HEK293 (cell line): ENCODE data around the gene SLC25A38.
A peak's percentile ranks its signal among the peaks of the same experiment; 100 is the strongest.

Experiments used
- BCL11A ChIP-seq: fragments of 450-650 bp; formaldehyde crosslinking; IDR thresholded peaks from 2 replicates; pipeline ENCODE4 v1.5.1; 2016; ENCODE audit warnings: low read depth, missing biosample characterization, missing genetic modification characterization
- BCL11B ChIP-seq: fragments of 450-650 bp; formaldehyde crosslinking; IDR thresholded peaks from 2 replicates; pipeline ENCODE4 v1.5.1; 2016; ENCODE audit warnings: low read depth, missing biosample characterization, missing genetic modification characterization
- BCL6B ChIP-seq: fragments of 450-650 bp; formaldehyde crosslinking; IDR thresholded peaks from 2 replicates; pipeline ENCODE4 v1.5.1; 2017; ENCODE audit warnings: missing biosample characterization, missing genetic modification characterization
- GFI1B ChIP-seq: fragments of 450-650 bp; formaldehyde crosslinking; IDR thresholded peaks from 2 replicates; pipeline ENCODE4 v1.5.1; 2016; ENCODE audit warnings: missing biosample characterization, missing genetic modification characterization
- KLF17 ChIP-seq: fragments of 450-650 bp; formaldehyde crosslinking; IDR thresholded peaks from 2 replicates; pipeline ENCODE4 v1.5.1; 2016; ENCODE audit warnings: missing biosample characterization, missing genetic modification characterization
- SALL2 ChIP-seq: fragments of 450-650 bp; formaldehyde crosslinking; IDR thresholded peaks from 2 replicates; pipeline ENCODE4 v1.5.0; 2017; ENCODE audit warnings: missing biosample characterization, mild to moderate bottlenecking, missing genetic modification characterization, borderline replicate concordance
- SP7 ChIP-seq: fragments of 450-650 bp; formaldehyde crosslinking; IDR thresholded peaks from 2 replicates; pipeline ENCODE4 v1.5.1; 2016; ENCODE audit warnings: missing biosample characterization, missing genetic modification characterization
- TCF7L2 ChIP-seq: IDR thresholded peaks from 2 replicates; pipeline ENCODE4 v1.6.1; 2011; ENCODE audit warnings: low read depth, mild to moderate bottlenecking, inconsistent platforms, low read length, moderate library complexity, borderline replicate concordance
- YY1 ChIP-seq: fragments of 450-650 bp; formaldehyde crosslinking; IDR thresholded peaks from 2 replicates; pipeline ENCODE4 v1.5.1; 2018; ENCODE audit warnings: missing biosample characterization, missing genetic modification characterization
- ZBTB1 ChIP-seq: fragments of 450-650 bp; formaldehyde crosslinking; IDR thresholded peaks from 2 replicates; pipeline ENCODE4 v1.5.1; 2016; ENCODE audit warnings: missing biosample characterization, missing genetic modification characterization
- ZBTB21 ChIP-seq: fragments of 450-650 bp; formaldehyde crosslinking; IDR thresholded peaks from 2 replicates; pipeline ENCODE4 v1.5.1; 2017; ENCODE audit warnings: missing biosample characterization, missing genetic modification characterization
- ZBTB8A ChIP-seq: fragments of 450-650 bp; formaldehyde crosslinking; IDR thresholded peaks from 2 replicates; pipeline ENCODE4 v1.5.1; 2016; ENCODE audit warnings: missing biosample characterization, missing genetic modification characterization
- ZNF112 ChIP-seq: fragments of 450-650 bp; formaldehyde crosslinking; IDR thresholded peaks from 2 replicates; pipeline ENCODE4 v1.5.0; 2017; ENCODE audit warnings: missing biosample characterization, missing genetic modification characterization
- ZNF132 ChIP-seq: fragments of 450-650 bp; formaldehyde crosslinking; IDR thresholded peaks from 2 replicates; pipeline ENCODE4 v1.5.1; 2017; ENCODE audit warnings: missing biosample characterization, missing genetic modification characterization, borderline replicate concordance
- ZNF311 ChIP-seq: fragments of 450-650 bp; formaldehyde crosslinking; IDR thresholded peaks from 2 replicates; pipeline ENCODE4 v1.5.1; 2017; ENCODE audit warnings: missing biosample characterization, missing genetic modification characterization, borderline replicate concordance
- ZNF426 ChIP-seq: fragments of 450-650 bp; formaldehyde crosslinking; IDR thresholded peaks from 2 replicates; pipeline ENCODE4 v1.5.1; 2017; ENCODE audit warnings: missing biosample characterization, missing genetic modification characterization, mild to moderate bottlenecking, inconsistent platforms, moderate library complexity
- ZNF555 ChIP-seq: fragments of 450-650 bp; formaldehyde crosslinking; conservative IDR thresholded peaks from 2 replicates; pipeline ENCODE4 v1.5.1; 2017; ENCODE audit warnings: missing biosample characterization, mild to moderate bottlenecking, missing genetic modification characterization, inconsistent platforms
- ZNF621 ChIP-seq: fragments of 450-650 bp; formaldehyde crosslinking; IDR thresholded peaks from 2 replicates; pipeline ENCODE4 v1.5.1; 2017; ENCODE audit warnings: missing biosample characterization, missing genetic modification characterization
- ZNF626 ChIP-seq: fragments of 450-650 bp; sonication (Bioruptor Pico); formaldehyde crosslinking; IDR thresholded peaks from 2 replicates; pipeline ENCODE4 v1.5.1; 2018; ENCODE audit warnings: missing biosample characterization, missing genetic modification characterization, inconsistent platforms
- ZNF639 ChIP-seq: fragments of 450-650 bp; formaldehyde crosslinking; IDR thresholded peaks from 2 replicates; pipeline ENCODE4 v1.5.1; 2016; ENCODE audit warnings: missing biosample characterization, missing genetic modification characterization
- ZNF658 ChIP-seq: fragments of 450-650 bp; formaldehyde crosslinking; IDR thresholded peaks from 2 replicates; pipeline ENCODE4; 2016; ENCODE audit warnings: missing biosample characterization, missing genetic modification characterization
- ZNF660 ChIP-seq: fragments of 450-650 bp; IDR thresholded peaks from 2 replicates; pipeline ENCODE4 v1.5.1; 2018; ENCODE audit warnings: missing biosample characterization, mild to moderate bottlenecking, missing genetic modification characterization
- ZNF792 ChIP-seq: fragments of 450-650 bp; formaldehyde crosslinking; IDR thresholded peaks from 2 replicates; pipeline ENCODE4 v1.5.1; 2016; ENCODE audit warnings: missing biosample characterization, missing genetic modification characterization
- TF ChIP-seq, protein P1 (sequence below): fragments of 450-650 bp; formaldehyde crosslinking; IDR thresholded peaks from 2 replicates; pipeline ENCODE4 v1.5.1; 2016; ENCODE audit warnings: missing biosample characterization, missing genetic modification characterization
- TF ChIP-seq, protein P2 (sequence below): fragments of 450-650 bp; formaldehyde crosslinking; IDR thresholded peaks from 2 replicates; pipeline ENCODE4 v1.5.1; 2016; ENCODE audit warnings: missing biosample characterization, missing genetic modification characterization
- TF ChIP-seq, protein P3 (sequence below): fragments of 450-650 bp; formaldehyde crosslinking; IDR thresholded peaks from 2 replicates; pipeline ENCODE4 v1.5.1; 2017; ENCODE audit warnings: missing biosample characterization, missing genetic modification characterization
- TF ChIP-seq, protein P4 (sequence below): fragments of 450-650 bp; formaldehyde crosslinking; IDR thresholded peaks from 2 replicates; pipeline ENCODE4 v1.5.0; 2017; ENCODE audit warnings: missing biosample characterization, missing genetic modification characterization, borderline replicate concordance

The SLC25A38 gene

DNA sequence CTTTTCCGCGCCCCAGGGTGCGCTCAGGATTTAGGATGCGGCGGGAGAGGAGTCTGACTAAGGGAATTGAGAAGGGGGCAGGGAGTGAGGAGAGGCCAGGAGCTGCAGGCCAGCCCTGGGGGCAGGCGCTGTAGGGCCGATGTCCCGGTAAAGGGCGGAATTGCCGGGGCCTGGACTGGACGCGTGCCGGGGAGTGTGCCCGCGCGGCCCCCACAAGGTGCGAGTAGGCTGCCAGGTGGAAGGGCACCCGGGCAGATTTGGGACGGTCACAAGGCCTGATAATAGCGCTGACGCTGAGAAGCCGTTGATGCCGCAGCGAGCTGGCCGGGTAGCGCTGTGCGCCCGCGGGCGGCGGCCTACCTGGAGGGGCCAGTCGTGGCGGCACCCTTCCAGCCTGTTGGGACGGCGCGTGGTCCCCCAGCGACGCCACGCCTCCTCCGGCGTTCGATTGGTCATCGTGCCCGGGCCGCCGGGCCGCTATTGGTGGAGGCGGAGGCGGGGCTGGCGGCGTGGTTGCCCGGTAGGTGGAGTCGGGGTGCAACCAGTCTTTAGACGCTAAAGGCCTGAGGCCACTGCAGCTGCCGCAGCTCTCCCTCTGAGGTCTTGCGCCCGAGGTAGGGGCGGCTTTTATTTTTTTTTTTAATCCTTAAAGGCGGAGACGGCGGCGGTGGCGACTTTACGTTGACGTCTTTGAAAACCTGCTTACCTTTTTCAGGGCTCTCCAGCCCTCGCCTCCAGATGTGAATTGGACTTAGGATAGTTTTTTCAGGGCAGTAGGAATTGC, 903 bp downstream of the SLC25A38 start (continued):
- TF ChIP-seq, protein P1, sequence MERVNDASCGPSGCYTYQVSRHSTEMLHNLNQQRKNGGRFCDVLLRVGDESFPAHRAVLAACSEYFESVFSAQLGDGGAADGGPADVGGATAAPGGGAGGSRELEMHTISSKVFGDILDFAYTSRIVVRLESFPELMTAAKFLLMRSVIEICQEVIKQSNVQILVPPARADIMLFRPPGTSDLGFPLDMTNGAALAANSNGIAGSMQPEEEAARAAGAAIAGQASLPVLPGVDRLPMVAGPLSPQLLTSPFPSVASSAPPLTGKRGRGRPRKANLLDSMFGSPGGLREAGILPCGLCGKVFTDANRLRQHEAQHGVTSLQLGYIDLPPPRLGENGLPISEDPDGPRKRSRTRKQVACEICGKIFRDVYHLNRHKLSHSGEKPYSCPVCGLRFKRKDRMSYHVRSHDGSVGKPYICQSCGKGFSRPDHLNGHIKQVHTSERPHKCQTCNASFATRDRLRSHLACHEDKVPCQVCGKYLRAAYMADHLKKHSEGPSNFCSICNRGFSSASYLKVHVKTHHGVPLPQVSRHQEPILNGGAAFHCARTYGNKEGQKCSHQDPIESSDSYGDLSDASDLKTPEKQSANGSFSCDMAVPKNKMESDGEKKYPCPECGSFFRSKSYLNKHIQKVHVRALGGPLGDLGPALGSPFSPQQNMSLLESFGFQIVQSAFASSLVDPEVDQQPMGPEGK (tag by site-specific recombination) = peak; percentile 95
- 0 out of 2 replicates have a peak, but pooled peaks have one; percentile 21 for TF ChIP-seq BCL11A (tag by site-specific recombination)
- no peak for TF ChIP-seq ZNF311 (tag by site-specific recombination)
- peak; percentile 97 for TF ChIP-seq ZBTB8A
- no peak for TF ChIP-seq SALL2 (tag by site-specific recombination)
- no peak for TF ChIP-seq TCF7L2
- TF ChIP-seq ZNF621 (tag by site-specific recombination) = no peak
- TF ChIP-seq ZBTB1 = no peak
- TF ChIP-seq ZBTB21 (tag by site-specific recombination) = no peak
- no peak for TF ChIP-seq ZNF660 (tag by site-specific recombination)
- no peak for TF ChIP-seq SP7
- no peak; the same call in 1 of the 2 replicates for TF ChIP-seq GFI1B (tag by site-specific recombination)
- 0 out of 2 replicates have a peak, but pooled peaks have one; percentile 25 for TF ChIP-seq BCL11B
- no peak for TF ChIP-seq ZNF132 (tag by site-specific recombination)
- TF ChIP-seq, protein P2, sequence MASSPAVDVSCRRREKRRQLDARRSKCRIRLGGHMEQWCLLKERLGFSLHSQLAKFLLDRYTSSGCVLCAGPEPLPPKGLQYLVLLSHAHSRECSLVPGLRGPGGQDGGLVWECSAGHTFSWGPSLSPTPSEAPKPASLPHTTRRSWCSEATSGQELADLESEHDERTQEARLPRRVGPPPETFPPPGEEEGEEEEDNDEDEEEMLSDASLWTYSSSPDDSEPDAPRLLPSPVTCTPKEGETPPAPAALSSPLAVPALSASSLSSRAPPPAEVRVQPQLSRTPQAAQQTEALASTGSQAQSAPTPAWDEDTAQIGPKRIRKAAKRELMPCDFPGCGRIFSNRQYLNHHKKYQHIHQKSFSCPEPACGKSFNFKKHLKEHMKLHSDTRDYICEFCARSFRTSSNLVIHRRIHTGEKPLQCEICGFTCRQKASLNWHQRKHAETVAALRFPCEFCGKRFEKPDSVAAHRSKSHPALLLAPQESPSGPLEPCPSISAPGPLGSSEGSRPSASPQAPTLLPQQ (tag by site-specific recombination) = no peak
- no peak for TF ChIP-seq YY1
- 0 out of 2 replicates have a peak, but pooled peaks have one; percentile 6 for TF ChIP-seq KLF17 (tag by site-specific recombination)
- TF ChIP-seq ZNF626 (tag by site-specific recombination) = no peak
- TF ChIP-seq BCL6B (tag by site-specific recombination) = no peak
- TF ChIP-seq, protein P3, sequence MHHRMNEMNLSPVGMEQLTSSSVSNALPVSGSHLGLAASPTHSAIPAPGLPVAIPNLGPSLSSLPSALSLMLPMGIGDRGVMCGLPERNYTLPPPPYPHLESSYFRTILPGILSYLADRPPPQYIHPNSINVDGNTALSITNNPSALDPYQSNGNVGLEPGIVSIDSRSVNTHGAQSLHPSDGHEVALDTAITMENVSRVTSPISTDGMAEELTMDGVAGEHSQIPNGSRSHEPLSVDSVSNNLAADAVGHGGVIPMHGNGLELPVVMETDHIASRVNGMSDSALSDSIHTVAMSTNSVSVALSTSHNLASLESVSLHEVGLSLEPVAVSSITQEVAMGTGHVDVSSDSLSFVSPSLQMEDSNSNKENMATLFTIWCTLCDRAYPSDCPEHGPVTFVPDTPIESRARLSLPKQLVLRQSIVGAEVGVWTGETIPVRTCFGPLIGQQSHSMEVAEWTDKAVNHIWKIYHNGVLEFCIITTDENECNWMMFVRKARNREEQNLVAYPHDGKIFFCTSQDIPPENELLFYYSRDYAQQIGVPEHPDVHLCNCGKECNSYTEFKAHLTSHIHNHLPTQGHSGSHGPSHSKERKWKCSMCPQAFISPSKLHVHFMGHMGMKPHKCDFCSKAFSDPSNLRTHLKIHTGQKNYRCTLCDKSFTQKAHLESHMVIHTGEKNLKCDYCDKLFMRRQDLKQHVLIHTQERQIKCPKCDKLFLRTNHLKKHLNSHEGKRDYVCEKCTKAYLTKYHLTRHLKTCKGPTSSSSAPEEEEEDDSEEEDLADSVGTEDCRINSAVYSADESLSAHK (tag by site-specific recombination) = no peak
- TF ChIP-seq ZNF555 (tag by site-specific recombination) = no peak
- TF ChIP-seq ZNF792 (tag by site-specific recombination) = no peak
- TF ChIP-seq ZNF658 (tag by site-specific recombination) = no peak
- no peak for TF ChIP-seq ZNF112
- TF ChIP-seq ZNF426 (tag by site-specific recombination) = no peak
- TF ChIP-seq, protein P4, sequence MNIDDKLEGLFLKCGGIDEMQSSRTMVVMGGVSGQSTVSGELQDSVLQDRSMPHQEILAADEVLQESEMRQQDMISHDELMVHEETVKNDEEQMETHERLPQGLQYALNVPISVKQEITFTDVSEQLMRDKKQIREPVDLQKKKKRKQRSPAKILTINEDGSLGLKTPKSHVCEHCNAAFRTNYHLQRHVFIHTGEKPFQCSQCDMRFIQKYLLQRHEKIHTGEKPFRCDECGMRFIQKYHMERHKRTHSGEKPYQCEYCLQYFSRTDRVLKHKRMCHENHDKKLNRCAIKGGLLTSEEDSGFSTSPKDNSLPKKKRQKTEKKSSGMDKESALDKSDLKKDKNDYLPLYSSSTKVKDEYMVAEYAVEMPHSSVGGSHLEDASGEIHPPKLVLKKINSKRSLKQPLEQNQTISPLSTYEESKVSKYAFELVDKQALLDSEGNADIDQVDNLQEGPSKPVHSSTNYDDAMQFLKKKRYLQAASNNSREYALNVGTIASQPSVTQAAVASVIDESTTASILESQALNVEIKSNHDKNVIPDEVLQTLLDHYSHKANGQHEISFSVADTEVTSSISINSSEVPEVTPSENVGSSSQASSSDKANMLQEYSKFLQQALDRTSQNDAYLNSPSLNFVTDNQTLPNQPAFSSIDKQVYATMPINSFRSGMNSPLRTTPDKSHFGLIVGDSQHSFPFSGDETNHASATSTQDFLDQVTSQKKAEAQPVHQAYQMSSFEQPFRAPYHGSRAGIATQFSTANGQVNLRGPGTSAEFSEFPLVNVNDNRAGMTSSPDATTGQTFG (tag by site-specific recombination) = no peak
- TF ChIP-seq ZNF639 (tag by site-specific recombination) = no peak
